ENCODE data around the gene GRB14.
"Not testable (repeated sequence)": the region's sequence is repeated elsewhere in the genome, so short reads cannot be mapped to it uniquely, and the experiment has no call there.

The GRB14 gene

DNA sequence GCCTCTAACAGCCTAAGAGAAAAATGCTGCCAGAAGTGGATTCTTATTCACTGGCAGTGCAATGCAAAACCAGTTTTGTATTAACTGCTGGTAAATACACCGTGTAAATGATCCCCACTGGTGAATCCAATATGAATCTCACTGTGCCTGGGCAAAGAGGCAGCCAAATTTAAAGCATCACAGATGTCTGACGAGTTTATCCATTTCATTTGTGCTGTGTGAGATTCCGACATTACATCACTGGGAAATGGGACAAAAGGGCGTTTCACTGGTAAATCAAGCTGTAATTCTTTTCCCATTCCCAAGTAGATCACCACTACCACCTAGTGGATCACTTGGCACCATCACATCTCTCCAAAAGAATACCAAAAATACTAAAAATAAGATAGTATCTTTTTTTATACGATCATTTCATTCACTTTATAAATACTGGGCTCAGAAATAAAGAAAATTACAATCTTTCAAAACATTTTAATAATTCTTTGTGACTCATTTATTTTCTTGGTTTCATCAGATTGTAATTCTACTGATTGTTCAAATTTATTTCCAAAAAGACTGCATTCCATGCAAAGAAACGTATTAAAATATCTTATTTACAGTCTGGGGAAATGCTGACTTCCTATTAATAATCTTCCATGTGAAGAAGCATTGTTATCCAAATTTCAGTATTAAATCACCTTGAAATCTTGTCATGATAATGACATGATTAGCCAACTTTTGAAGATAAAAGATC lies 125.6 kb downstream of the GRB14 start:
- DNase-seq (ENCODE audit: low read depth): peak; percentile 52

DNA sequence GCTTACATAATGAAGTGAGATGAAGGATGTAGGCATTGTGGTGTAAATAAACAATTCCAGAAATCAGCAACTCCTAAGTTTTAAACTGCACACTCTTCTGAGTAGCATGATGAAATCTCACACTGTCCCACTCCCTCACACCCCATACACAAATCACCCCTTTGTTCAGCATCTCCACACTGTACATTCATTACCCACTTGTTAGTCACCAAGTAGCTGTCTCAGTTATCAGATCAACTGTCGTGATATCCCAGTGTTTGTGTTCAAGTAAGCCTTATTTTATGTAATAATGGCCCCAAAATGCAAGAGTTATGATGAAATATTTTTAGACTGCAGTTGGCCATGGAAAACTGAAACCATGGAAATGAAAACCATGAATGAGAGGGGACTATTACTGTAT lies 135.7 kb downstream of the GRB14 start:
- DNase-seq (ENCODE audit: low read depth): peak; percentile 60

- DNase-seq (ENCODE audit: low read depth): peak; percentile 24
Measured at GRCh38 chr2:164479460-164479859, 141.8 kb downstream of the GRB14 start.

- no peak for DNase-seq (ENCODE audit: low read depth)
Measured at GRCh38 chr2:164478205-164478604, 143.1 kb downstream of the GRB14 start.

DNA sequence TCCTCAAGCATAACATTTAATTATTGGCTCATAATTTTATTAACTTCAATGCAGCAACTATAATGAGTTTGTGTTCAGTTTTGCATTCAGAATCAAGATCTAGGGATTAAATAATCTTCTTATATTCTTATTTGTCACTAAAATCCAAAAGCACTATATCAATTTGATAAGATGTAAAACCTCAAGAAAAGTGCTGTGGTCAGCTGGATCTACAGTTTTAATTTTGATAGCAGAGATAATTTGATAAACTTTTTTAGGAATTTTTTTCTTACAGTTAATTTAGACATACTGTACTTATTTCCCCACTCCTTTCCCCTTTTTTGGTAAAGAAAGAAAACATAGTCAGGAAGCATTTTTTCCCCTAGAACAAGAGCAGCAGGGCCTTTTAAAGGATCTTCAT lies 146.4 kb downstream of the GRB14 start:
- DNase-seq (ENCODE audit: low read depth): no peak

DNA sequence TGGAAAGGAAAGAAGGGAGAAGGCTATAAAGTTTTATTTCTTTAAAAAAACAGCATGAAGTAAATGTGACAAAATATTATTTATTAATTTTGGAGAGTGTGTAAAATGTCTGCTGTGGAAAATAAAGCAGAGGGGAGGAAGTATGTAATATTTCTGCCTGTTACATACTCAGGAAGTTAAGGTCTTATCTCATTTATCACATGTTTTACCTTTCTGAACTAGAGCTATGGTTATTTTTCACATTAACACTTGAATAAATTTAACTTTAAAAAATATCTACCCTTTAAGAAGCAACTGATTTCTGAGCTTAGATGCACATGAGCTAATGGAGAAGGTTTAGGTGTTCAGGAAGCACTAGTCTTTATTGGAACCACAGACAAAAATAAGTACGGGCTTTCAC lies 148.3 kb downstream of the GRB14 start:
- DNase-seq (ENCODE audit: low read depth): no peak

- not testable (repeated sequence) for DNase-seq (ENCODE audit: low read depth)
Measured at GRCh38 chr2:164465047-164465446, 156.2 kb downstream of the GRB14 start.

- no peak for DNase-seq (ENCODE audit: low read depth)
Measured at GRCh38 chr2:164464376-164464775, 156.9 kb downstream of the GRB14 start.

- DNase-seq (ENCODE audit: low read depth): no peak
Measured at GRCh38 chr2:164458792-164459191, 162.5 kb downstream of the GRB14 start.

DNA sequence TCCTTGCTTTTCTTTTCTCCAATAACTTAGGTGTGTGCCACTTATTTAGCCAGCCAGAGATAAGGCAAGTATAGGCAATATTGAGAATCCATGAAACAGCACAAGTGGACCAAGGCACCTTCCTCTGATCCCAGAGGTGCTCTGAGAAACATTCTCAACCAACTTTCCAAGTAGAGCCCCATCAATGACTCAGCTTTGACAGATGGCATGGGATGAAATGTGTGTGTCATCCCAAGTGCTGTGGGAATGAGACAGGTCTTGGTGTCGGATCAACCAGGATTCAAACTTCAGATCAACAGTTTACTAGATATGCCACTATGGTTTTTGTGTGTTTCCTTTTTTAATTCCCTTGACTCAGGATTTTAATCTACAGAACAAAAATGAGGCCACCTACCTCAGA lies 164.0 kb downstream of the GRB14 start:
- DNase-seq (ENCODE audit: low read depth): no peak

DNA sequence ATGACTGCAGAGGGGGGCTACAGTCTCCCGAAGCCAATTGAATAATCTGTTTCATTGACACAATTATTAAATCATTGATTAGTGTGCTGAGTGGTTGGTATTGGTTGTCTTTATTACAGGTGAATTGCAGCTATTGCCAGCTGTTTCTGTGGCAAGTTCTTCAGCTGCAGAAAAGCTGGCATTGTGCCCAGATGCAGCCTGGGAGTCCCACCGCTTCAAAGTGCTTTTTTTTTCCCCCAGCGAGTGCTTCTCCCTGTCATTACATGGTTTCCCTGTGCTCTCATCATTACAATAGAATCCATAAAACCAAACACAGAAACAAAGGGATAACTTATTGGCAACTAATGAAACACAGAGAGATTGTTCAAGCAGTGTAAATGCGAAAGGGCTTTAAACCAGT lies 164.7 kb downstream of the GRB14 start:
- no peak for DNase-seq (ENCODE audit: low read depth)

- DNase-seq (ENCODE audit: low read depth): no peak
Measured at GRCh38 chr2:164453656-164454305, 167.5 kb downstream of the GRB14 start.

DNA sequence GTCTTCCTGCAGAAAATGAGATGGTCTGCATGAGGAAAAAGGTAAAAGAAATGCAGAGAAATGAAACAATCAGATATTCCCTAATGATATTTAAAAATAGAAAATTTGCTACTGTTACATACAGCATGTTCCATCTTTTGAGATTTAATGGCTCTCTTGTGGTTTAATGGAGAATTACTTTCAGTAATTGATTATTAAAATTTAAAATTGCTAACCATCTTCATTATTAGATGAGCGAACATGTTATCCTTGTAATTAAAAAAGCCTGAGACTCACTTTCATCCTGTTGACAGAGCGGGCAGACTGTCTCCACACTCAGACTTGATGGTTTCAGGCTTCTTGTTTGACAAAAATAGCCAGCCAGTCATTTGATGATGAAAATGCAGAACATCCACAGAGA lies 171.0 kb downstream of the GRB14 start:
- DNase-seq (ENCODE audit: low read depth): no peak

GRCh38 chr2:164449706-164450105 lies 171.6 kb downstream of the GRB14 start:
- no peak for DNase-seq (ENCODE audit: low read depth)

GRCh38 chr2:164447660-164448059 lies 173.6 kb downstream of the GRB14 start:
- no peak for DNase-seq (ENCODE audit: low read depth)
